Measurements from ENCODE around the gene PPP1R15A. TPM values are rescaled to one million over a fixed set of nuclear protein-coding genes. Genes with fewer than 3 reads are reported as not detected.
"Not testable (repeated sequence)": the region's sequence is repeated elsewhere in the genome, so short reads cannot be mapped to it uniquely, and the experiment has no call there.

PPP1R15A gene
- total RNA-seq, 4 donors from 2014 or later, result 28.6 to 53.0 (median 30.9) TPM

- TF ChIP-seq CTCF (IDR thresholded peaks at IDR 0.05) (peak in 1 of 4 experiments; percentile 39), POLR2A (IDR thresholded peaks at IDR 0.05) (peak in 1 of 2 donors; percentile 25)
- H3K4me1 ChIP-seq, result peaks cover 6 to 8% of the 10 kb centered on the region in 2 donors
- H3K27ac ChIP-seq, result peak overlapping the region; percentile 100
- H3K4me3 ChIP-seq, result peak overlapping the region; percentile 95 to 100
- no peaks in the 10 kb centered on the region for H3K36me3 ChIP-seq
- intact Hi-C loops (cut with DNase I; ENCODE audit: low total_unique reads), result no loop called here
- no peaks in the 10 kb centered on the region for H3K27me3 ChIP-seq
- DNase-seq, result peak; percentile 88 to 95
- H3K9me3 ChIP-seq, result no peaks in the 10 kb centered on the region
Measured at GRCh38 chr19:48872884-48873475, 759 bp downstream of the PPP1R15A start.

GRCh38 chr19:48873476-48874302 is 1.5 kb downstream of the PPP1R15A start:
- Histone ChIP-seq H3K9me3 (no peaks in the 10 kb centered on the region), H3K27me3 (no peaks in the 10 kb centered on the region), H3K4me1 (peaks cover 6 to 8% of the 10 kb centered on the region in 2 donors), H3K27ac (peak overlapping the region; percentile 100), H3K4me3 (peak overlapping the region; percentile 95 to 100), H3K36me3 (no peaks in the 10 kb centered on the region)
- DNase-seq, result peak in 1 of 2 donors; percentile 22
- TF ChIP-seq POLR2A (IDR thresholded peaks at IDR 0.05) (no peak), CTCF (IDR thresholded peaks at IDR 0.05) (no peak)
- intact Hi-C loops (cut with DNase I; ENCODE audit: low total_unique reads), result no loop called here

GRCh38 chr19:48874303-48875135 is 2.3 kb downstream of the PPP1R15A start:
- intact Hi-C loops (cut with DNase I; ENCODE audit: low total_unique reads), result no loop called here
- DNase-seq, result peak; percentile 47 to 49

GRCh38 chr19:48876043-48876981 is 4.1 kb downstream of the PPP1R15A start:
- Histone ChIP-seq H3K4me3 (peak overlapping the region in 1 of 2 donors; percentile 95), H3K27ac (peak overlapping the region; percentile 100)
- H3K9me3 ChIP-seq; H3K36me3 ChIP-seq; H3K27me3 ChIP-seq; H3K4me1 ChIP-seq; intact Hi-C loops (cut with DNase I; ENCODE audit: low total_unique reads): not testable (repeated sequence)
- DNase-seq, result peak in 1 of 2 donors; percentile 24

More at GRCh38 chr19:48874303-48875135, 2.3 kb downstream of the PPP1R15A start:
- Histone ChIP-seq H3K36me3 (no peaks in the 10 kb centered on the region), H3K4me3 (peak overlapping the region; percentile 95 to 100), H3K4me1 (peaks cover 6 to 8% of the 10 kb centered on the region in 2 donors), H3K9me3 (no peaks in the 10 kb centered on the region), H3K27ac (peak overlapping the region; percentile 100), H3K27me3 (no peaks in the 10 kb centered on the region)
- TF ChIP-seq POLR2A (IDR thresholded peaks at IDR 0.05) (no peak), CTCF (IDR thresholded peaks at IDR 0.05) (no peak)

GRCh38 chr19:48877855-48878195 is 5.6 kb downstream of the PPP1R15A start:
- intact Hi-C loops (cut with DNase I; ENCODE audit: low total_unique reads), result no loop called here
- Histone ChIP-seq H3K27me3 (no peaks in the 10 kb centered on the region), H3K4me1 (peaks cover 6 to 8% of the 10 kb centered on the region in 2 donors), H3K9me3 (no peaks in the 10 kb centered on the region), H3K36me3 (no peaks in the 10 kb centered on the region), H3K27ac (peak overlapping the region; percentile 16 to 44), H3K4me3 (no peak overlapping the region)
- TF ChIP-seq CTCF (IDR thresholded peaks at IDR 0.05) (no peak), POLR2A (IDR thresholded peaks at IDR 0.05) (no peak)
- no peak for DNase-seq
